WTC11 (cell line): ENCODE measurements around the gene JSRP1. TPM values are rescaled to one million over a fixed set of nuclear protein-coding genes. Genes with fewer than 3 reads are reported as not detected.

ENCODE experiments used
- ATAC-seq: fragments of 200-7000 bp; cut with Tn5 transposase; 2 replicates; pipeline ENCODE4 v1.10.0; 2021; ENCODE audit warnings: mild to moderate bottlenecking, moderate library complexity
- CTCF ChIA-PET: fragments of 300-600 bp; sonication (Branson Sonifier 250); formaldehyde crosslinking; loops from one replicate; lab custom pipeline; 2021; ENCODE audit warnings: antibody characterized with exemption; lab: Charles Lee
- POLR2A ChIA-PET: fragments of 350-600 bp; sonication (Branson Sonifier 250); formaldehyde crosslinking; loops from one replicate; lab custom pipeline; 2021; ENCODE audit warnings: antibody characterized with exemption; lab: Charles Lee
- DNase-seq: peaks from one replicate; pipeline ENCODE4 v3.0.0; 2021; ENCODE audit warnings: low spot score
- H3K27ac Mint-ChIP-seq: 2 replicates; pipeline ENCODE4 v1.8.0; 2021; ENCODE audit warnings: mixed read lengths
- H3K27me3 Mint-ChIP-seq: 2 replicates; pipeline ENCODE4 v1.8.0; 2021; ENCODE audit warnings: low read depth, mild to moderate bottlenecking, moderate library complexity, mixed read lengths
- H3K36me3 Mint-ChIP-seq: 2 replicates; pipeline ENCODE4 v1.8.0; 2021; ENCODE audit warnings: mixed read lengths
- H3K4me1 Mint-ChIP-seq: 2 replicates; pipeline ENCODE4 v1.8.0; 2022; ENCODE audit warnings: mixed read lengths
- H3K4me3 Mint-ChIP-seq: 2 replicates; pipeline ENCODE4 v1.8.0; 2021; ENCODE audit warnings: mild to moderate bottlenecking, moderate library complexity, mixed read lengths
- H3K9me3 Mint-ChIP-seq: 2 replicates; pipeline ENCODE4 v1.8.0; 2021; ENCODE audit warnings: mixed read lengths
- ELF4 ChIP-seq: sonication (generic); formaldehyde crosslinking; IDR thresholded peaks from 2 replicates; pipeline ENCODE4 v1.8.1; 2022; ENCODE audit warnings: low read depth, mild to moderate bottlenecking, moderate library complexity, missing genetic modification reagents
- EMX1 ChIP-seq: fragments of 250-450 bp; sonication (Bioruptor Pico); IDR thresholded peaks from 2 replicates; pipeline ENCODE4 v1.8.0; 2021; ENCODE audit warnings: mild to moderate bottlenecking
- GRHL2 ChIP-seq: fragments of 250-450 bp; sonication (Bioruptor Pico); IDR thresholded peaks from 2 replicates; pipeline ENCODE4 v1.8.0; 2022; ENCODE audit warnings: mild to moderate bottlenecking, moderate library complexity; ENCODE audit not compliant: insufficient replicate concordance, severe bottlenecking
- IRF2 ChIP-seq: sonication (generic); formaldehyde crosslinking; IDR thresholded peaks from 2 replicates; pipeline ENCODE4 v1.8.0; 2022; ENCODE audit warnings: low read depth, missing genetic modification reagents, borderline replicate concordance
- JAZF1 ChIP-seq: fragments of 250-450 bp; sonication (Bioruptor Pico); IDR thresholded peaks from 2 replicates; pipeline ENCODE4 v1.9.0; 2021; ENCODE audit warnings: moderate library complexity, mild to moderate bottlenecking, inconsistent platforms
- MYBL2 ChIP-seq: sonication (generic); formaldehyde crosslinking; IDR thresholded peaks from 2 replicates; pipeline ENCODE4 v1.8.1; 2023; ENCODE audit warnings: mild to moderate bottlenecking, moderate library complexity, missing genetic modification reagents
- NR1H2 ChIP-seq: sonication (generic); formaldehyde crosslinking; IDR thresholded peaks from 2 replicates; pipeline ENCODE4 v1.9.0; 2021; ENCODE audit warnings: mild to moderate bottlenecking, moderate library complexity, missing genetic modification reagents
- OVOL2 ChIP-seq: fragments of 250-450 bp; sonication (Bioruptor Pico); IDR thresholded peaks from 2 replicates; pipeline ENCODE4 v1.9.0; 2021; ENCODE audit warnings: mild to moderate bottlenecking, borderline replicate concordance
- RELA ChIP-seq: sonication (generic); formaldehyde crosslinking; IDR thresholded peaks from 2 replicates; pipeline ENCODE4 v1.8.1; 2022; ENCODE audit warnings: missing genetic modification reagents, mild to moderate bottlenecking, borderline replicate concordance
- SMAD3 ChIP-seq: sonication (generic); formaldehyde crosslinking; IDR thresholded peaks from 2 replicates; pipeline ENCODE4 v1.8.0; 2022; ENCODE audit warnings: missing genetic modification reagents, mild to moderate bottlenecking, borderline replicate concordance
- ZBTB21 ChIP-seq: sonication (generic); formaldehyde crosslinking; IDR thresholded peaks from 2 replicates; pipeline ENCODE4 v1.8.1; 2023; ENCODE audit warnings: mild to moderate bottlenecking, missing genetic modification reagents, borderline replicate concordance
- ZNF232 ChIP-seq: sonication (generic); formaldehyde crosslinking; IDR thresholded peaks from 2 replicates; pipeline ENCODE4 v1.8.0; 2022; ENCODE audit warnings: mild to moderate bottlenecking, missing genetic modification reagents
- total RNA-seq: library from RNA; stranded (reverse); gene quantifications from 3 replicates; pipeline ENCODE4 v1.2.3, GENCODE V29; 2021
- TF ChIP-seq, protein P1 (sequence below): sonication (generic); formaldehyde crosslinking; IDR thresholded peaks from 2 replicates; pipeline ENCODE4 v1.8.0; 2023; ENCODE audit warnings: missing genetic modification reagents
- TF ChIP-seq, protein P2 (sequence below): sonication (generic); formaldehyde crosslinking; IDR thresholded peaks from 2 replicates; pipeline ENCODE4 v1.8.1; 2022; ENCODE audit warnings: low read depth, missing genetic modification reagents, borderline replicate concordance
- TF ChIP-seq, protein P3 (sequence below): sonication (generic); formaldehyde crosslinking; IDR thresholded peaks from 2 replicates; pipeline ENCODE4 v1.8.0; 2022; ENCODE audit warnings: mild to moderate bottlenecking, missing genetic modification reagents
- TF ChIP-seq, protein P4 (sequence below): sonication (generic); formaldehyde crosslinking; IDR thresholded peaks from 2 replicates; pipeline ENCODE4 v1.8.0; 2022; ENCODE audit warnings: mild to moderate bottlenecking, missing genetic modification reagents
- TF ChIP-seq, protein P5 (sequence below): sonication (generic); formaldehyde crosslinking; IDR thresholded peaks from 2 replicates; pipeline ENCODE4 v1.8.1; 2023; ENCODE audit warnings: mild to moderate bottlenecking, missing genetic modification reagents
- TF ChIP-seq, protein P6 (sequence below): sonication (generic); formaldehyde crosslinking; IDR thresholded peaks from 2 replicates; pipeline ENCODE4 v1.8.1; 2022; ENCODE audit warnings: low read depth, mild to moderate bottlenecking, moderate library complexity, missing genetic modification reagents, borderline replicate concordance
- TF ChIP-seq, protein P7 (sequence below): sonication (generic); formaldehyde crosslinking; IDR thresholded peaks from 2 replicates; pipeline ENCODE4 v1.8.1; 2022; ENCODE audit warnings: mild to moderate bottlenecking, missing genetic modification reagents, moderate library complexity, borderline replicate concordance

Gene JSRP1
- total RNA-seq, 1 experiment from 2014 or later, result 0.33 TPM

DNA sequence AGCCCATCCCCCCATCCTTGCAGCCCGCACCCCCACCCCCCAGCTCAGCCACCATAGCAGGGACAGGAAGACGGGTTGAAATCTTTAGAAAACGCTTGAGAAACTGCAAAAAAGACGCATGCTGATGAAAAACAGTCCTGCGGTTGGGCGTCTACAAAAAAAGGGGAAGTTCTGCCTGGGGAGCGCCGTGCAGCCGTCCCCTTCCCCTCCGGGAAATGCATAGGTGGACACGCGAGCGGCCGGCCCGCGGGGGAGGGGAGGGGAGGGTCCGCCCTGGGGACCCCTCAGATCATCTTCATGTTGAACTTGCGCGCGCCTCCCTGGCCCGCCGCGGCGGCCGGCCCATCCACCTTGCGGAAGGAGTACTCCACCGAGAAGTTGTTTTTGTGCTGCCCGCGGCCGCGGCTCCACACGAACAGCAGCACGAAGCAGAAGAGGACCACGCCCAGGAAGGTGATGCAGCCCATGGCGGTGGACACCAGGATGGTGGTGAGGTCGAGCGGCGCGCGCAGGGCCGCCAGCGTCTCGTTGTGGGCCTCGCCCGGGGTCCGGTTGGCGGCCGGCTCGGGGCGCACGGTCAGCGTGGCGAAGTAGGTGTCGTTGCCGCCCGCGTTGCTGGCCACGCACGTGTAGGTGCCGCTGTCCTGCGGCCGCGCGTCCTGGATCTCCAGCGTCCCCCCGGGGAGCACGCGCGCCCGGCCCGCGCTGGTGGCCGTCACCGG, 33.7 kb upstream of the JSRP1 start:
- ChIA-PET POLR2A (interaction anchor here (1.5 kb wide), 1 partner anchor 14 kb away, joined by 3 read pairs; no protein-coding TSS in a partner anchor), CTCF (interaction anchor here (1.0 to 2.7 kb wide), 5 partner anchors 15 to 91 kb away, joined by 3 to 10 read pairs (median 6); no protein-coding TSS in a partner anchor)
- H3K4me1 Mint-ChIP-seq, result peaks cover 9% of the 10 kb centered on the region; the same call in 1 of the 2 replicates
- H3K9me3 Mint-ChIP-seq, result no peaks in the 10 kb centered on the region
- no peak for ATAC-seq
- no peaks in the 10 kb centered on the region for H3K36me3 Mint-ChIP-seq
- TF ChIP-seq, protein P1, sequence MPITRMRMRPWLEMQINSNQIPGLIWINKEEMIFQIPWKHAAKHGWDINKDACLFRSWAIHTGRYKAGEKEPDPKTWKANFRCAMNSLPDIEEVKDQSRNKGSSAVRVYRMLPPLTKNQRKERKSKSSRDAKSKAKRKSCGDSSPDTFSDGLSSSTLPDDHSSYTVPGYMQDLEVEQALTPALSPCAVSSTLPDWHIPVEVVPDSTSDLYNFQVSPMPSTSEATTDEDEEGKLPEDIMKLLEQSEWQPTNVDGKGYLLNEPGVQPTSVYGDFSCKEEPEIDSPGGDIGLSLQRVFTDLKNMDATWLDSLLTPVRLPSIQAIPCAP, result no peak
- TF ChIP-seq JAZF1 (CRISPR knock-in tag), result no peak
- no peak for TF ChIP-seq MYBL2 (CRISPR knock-in tag)
- TF ChIP-seq, protein P2, sequence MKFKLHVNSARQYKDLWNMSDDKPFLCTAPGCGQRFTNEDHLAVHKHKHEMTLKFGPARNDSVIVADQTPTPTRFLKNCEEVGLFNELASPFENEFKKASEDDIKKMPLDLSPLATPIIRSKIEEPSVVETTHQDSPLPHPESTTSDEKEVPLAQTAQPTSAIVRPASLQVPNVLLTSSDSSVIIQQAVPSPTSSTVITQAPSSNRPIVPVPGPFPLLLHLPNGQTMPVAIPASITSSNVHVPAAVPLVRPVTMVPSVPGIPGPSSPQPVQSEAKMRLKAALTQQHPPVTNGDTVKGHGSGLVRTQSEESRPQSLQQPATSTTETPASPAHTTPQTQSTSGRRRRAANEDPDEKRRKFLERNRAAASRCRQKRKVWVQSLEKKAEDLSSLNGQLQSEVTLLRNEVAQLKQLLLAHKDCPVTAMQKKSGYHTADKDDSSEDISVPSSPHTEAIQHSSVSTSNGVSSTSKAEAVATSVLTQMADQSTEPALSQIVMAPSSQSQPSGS (CRISPR knock-in tag), result no peak
- TF ChIP-seq, protein P3, sequence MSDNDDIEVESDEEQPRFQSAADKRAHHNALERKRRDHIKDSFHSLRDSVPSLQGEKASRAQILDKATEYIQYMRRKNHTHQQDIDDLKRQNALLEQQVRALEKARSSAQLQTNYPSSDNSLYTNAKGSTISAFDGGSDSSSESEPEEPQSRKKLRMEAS (CRISPR knock-in tag), result 0 out of 2 replicates have a peak, but pooled peaks have one; percentile 26
- TF ChIP-seq, protein P4, sequence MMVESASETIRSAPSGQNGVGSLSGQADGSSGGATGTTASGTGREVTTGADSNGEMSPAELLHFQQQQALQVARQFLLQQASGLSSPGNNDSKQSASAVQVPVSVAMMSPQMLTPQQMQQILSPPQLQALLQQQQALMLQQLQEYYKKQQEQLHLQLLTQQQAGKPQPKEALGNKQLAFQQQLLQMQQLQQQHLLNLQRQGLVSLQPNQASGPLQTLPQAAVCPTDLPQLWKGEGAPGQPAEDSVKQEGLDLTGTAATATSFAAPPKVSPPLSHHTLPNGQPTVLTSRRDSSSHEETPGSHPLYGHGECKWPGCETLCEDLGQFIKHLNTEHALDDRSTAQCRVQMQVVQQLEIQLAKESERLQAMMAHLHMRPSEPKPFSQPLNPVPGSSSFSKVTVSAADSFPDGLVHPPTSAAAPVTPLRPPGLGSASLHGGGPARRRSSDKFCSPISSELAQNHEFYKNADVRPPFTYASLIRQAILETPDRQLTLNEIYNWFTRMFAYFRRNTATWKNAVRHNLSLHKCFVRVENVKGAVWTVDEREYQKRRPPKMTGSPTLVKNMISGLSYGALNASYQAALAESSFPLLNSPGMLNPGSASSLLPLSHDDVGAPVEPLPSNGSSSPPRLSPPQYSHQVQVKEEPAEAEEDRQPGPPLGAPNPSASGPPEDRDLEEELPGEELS, result no peak
- no peak overlapping the region for H3K27ac Mint-ChIP-seq
- H3K4me3 Mint-ChIP-seq, result peak overlapping the region; percentile 63
- H3K27me3 Mint-ChIP-seq, result peaks cover 74% of the 10 kb centered on the region
- no peak for DNase-seq

DNA sequence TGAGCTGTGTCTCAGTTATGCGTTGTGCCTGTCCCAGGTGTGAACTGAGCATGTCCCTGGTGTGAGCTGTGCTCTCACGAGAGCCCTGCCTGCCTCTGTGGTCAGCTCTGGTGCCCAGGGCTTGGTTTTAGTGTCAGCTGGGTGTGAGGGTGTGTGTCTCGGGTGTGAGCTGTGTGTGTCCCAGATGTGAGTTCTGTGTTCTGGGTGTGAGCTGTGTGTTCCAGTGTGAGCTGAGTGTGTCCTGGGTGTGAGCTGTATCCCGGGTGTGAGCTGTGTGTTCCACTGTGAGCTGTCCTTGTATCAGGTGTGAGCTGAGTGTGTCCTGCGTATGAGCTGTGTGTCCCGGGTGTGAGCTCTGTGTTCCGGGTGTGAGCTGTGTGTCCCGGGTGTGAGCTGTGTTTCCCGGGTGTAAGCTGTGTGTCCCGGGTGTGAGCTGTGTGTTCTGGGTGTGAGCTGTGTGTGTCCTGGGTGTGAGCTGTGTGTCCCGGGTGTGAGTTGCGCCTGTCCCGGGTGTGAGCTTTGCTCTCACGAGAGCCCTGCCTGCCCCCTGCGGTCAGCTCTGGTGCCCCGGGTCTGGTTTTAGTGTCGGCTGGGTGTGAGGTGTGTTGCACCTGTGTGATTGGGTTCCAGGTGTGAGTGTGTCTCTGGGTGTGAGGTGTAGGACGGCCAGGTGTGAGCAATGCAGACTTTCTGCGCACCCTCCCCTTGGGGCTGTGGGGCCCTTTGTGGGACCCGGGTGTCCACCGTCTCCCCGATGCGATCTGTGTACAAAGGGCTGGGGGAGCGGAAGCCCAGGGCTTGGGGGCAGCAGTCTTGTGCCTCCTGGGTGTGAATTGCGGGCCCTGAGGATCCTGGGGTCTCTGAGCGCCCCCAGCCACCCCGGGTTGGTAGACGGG, 32.8 kb upstream of the JSRP1 start:
- Mint-ChIP-seq H3K4me3 (peak overlapping the region; percentile 63), H3K36me3 (no peaks in the 10 kb centered on the region), H3K9me3 (no peaks in the 10 kb centered on the region), H3K4me1 (peaks cover 9% of the 10 kb centered on the region; the same call in 1 of the 2 replicates), H3K27me3 (peaks cover 71% of the 10 kb centered on the region), H3K27ac (no peak overlapping the region)
- DNase-seq (no peak), ATAC-seq (no peak)
- TF ChIP-seq, protein P3 (CRISPR knock-in tag), result no peak
- TF ChIP-seq, protein P5, sequence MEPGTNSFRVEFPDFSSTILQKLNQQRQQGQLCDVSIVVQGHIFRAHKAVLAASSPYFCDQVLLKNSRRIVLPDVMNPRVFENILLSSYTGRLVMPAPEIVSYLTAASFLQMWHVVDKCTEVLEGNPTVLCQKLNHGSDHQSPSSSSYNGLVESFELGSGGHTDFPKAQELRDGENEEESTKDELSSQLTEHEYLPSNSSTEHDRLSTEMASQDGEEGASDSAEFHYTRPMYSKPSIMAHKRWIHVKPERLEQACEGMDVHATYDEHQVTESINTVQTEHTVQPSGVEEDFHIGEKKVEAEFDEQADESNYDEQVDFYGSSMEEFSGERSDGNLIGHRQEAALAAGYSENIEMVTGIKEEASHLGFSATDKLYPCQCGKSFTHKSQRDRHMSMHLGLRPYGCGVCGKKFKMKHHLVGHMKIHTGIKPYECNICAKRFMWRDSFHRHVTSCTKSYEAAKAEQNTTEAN (CRISPR knock-in tag), result no peak
- no peak for TF ChIP-seq ZNF232 (CRISPR knock-in tag)
- TF ChIP-seq OVOL2 (CRISPR knock-in tag), result no peak
- POLR2A ChIA-PET, result no interaction called here
- CTCF ChIA-PET, result interaction anchor here (0.7 to 2.7 kb wide), 6 partner anchors 13 to 90 kb away, joined by 3 to 10 read pairs (median 6); no protein-coding TSS in a partner anchor

DNA sequence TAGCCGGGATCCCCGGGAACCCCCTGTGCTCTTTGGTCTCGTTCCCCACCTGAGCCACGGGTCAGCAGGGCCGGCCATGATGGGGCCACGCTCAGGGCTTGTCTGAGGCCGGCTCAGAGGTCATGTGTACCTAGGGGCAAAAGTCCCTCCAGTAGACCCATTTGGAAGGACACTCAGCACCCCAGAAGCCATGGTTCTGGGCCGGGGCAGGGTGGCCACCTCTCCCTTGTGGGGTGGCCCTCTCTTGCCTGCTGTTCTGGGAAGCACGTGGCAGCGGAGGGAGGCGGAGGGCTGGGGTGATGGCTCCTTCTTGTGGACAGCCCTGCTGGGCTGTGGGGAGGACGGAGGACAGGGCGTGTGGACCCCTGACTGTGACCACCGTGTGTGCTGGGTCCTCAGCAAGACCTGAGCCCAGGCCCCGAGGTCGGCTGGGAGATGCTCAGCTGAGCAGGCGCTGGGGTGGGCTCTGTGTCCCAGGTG, 32.2 kb upstream of the JSRP1 start:
- peaks cover 6% of the 10 kb centered on the region; the same call in 1 of the 2 replicates for H3K4me1 Mint-ChIP-seq
- H3K36me3 Mint-ChIP-seq, result no peaks in the 10 kb centered on the region
- TF ChIP-seq IRF2 (CRISPR knock-in tag) (no peak), RELA (CRISPR knock-in tag) (no peak), NR1H2 (no peak), ZBTB21 (no peak), EMX1 (CRISPR knock-in tag) (no peak), SMAD3 (CRISPR knock-in tag) (no peak), GRHL2 (CRISPR knock-in tag) (no peak), ELF4 (CRISPR knock-in tag) (no peak)
- TF ChIP-seq, protein P6, sequence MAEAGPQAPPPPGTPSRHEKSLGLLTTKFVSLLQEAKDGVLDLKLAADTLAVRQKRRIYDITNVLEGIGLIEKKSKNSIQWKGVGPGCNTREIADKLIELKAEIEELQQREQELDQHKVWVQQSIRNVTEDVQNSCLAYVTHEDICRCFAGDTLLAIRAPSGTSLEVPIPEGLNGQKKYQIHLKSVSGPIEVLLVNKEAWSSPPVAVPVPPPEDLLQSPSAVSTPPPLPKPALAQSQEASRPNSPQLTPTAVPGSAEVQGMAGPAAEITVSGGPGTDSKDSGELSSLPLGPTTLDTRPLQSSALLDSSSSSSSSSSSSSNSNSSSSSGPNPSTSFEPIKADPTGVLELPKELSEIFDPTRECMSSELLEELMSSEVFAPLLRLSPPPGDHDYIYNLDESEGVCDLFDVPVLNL (CRISPR knock-in tag), result no peak
- TF ChIP-seq, protein P7, sequence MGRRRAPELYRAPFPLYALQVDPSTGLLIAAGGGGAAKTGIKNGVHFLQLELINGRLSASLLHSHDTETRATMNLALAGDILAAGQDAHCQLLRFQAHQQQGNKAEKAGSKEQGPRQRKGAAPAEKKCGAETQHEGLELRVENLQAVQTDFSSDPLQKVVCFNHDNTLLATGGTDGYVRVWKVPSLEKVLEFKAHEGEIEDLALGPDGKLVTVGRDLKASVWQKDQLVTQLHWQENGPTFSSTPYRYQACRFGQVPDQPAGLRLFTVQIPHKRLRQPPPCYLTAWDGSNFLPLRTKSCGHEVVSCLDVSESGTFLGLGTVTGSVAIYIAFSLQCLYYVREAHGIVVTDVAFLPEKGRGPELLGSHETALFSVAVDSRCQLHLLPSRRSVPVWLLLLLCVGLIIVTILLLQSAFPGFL (CRISPR knock-in tag), result no peak

More for the DNA sequence above, 32.2 kb upstream of the JSRP1 start:
- Mint-ChIP-seq H3K27ac (no peak overlapping the region), H3K9me3 (no peaks in the 10 kb centered on the region), H3K27me3 (peaks cover 65% of the 10 kb centered on the region), H3K4me3 (peak overlapping the region; percentile 21; the same call in 1 of the 2 replicates)
- POLR2A ChIA-PET, result no interaction called here
- CTCF ChIA-PET, result interaction anchor here (0.6 to 2.7 kb wide), 8 partner anchors 12 to 89 kb away, joined by 3 to 10 read pairs (median 5); no protein-coding TSS in a partner anchor
- ATAC-seq (no peak), DNase-seq (no peak)
